HG02970 (cell line): ENCODE results near the gene FER.
A peak's percentile ranks its signal among the peaks of the same experiment; 100 is the strongest.
"Not testable (repeated sequence)": the region's sequence is repeated elsewhere in the genome, so short reads cannot be mapped to it uniquely, and the experiment has no call there.

Experiments
- ATAC-seq: cut with Tn5 transposase; IDR thresholded peaks from one replicate; pipeline ENCODE4 v1.9.1; 2021; ENCODE audit warnings: mild to moderate bottlenecking, moderate library complexity, moderate number of reproducible peaks; ENCODE audit not compliant: unreplicated experiment, low FRiP score

Gene FER

DNA sequence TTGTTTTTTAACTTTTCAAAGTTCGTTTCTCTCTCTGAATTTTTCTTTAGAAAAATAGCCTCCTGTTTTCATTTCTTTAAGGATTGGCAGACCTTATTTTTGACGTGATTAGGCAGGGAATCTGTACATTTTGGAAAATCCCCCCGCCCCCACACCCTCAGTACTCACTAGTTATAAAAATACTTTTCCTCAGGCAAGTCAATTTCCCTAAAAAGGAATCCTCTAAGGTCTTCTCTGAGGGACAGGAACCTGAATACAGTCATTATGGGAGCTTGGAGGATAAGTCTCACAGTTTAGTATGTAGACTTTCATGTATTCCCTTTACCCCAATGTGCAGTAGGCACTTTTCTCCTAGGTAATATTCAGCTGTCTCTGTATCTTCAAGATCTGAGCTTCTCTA is 3.9 kb upstream of the FER start:
- no peak for ATAC-seq

DNA sequence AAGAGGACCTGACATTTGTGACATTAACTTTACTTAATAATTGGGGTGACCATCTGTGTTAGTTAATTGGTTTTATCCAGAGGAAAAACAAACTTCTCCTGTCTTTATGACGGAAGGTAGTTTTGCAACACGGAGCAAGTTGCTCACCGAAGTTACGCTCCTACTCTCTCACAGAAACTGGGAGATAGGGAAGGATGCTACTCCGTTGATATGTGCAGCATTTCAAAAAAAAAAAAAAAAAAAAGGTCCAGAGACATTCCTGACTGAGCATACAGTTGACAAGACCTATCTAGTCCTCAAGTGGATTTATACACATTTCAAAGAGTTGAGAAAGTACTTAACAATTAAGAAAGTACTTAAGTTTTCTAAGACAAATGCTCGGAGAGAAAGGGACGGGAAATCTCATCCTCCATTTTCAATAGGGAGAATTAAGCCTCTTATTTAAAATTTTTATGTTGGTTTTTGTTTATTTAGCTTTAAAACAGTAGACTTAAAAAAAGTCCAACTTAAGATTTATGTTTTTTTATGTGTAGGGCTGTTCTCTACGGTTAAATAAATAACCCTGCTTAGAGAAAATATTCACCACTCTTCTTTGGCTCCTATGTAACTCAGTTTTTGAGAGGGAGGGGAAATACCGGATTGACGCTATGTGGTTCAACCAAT is 455 bp upstream of the FER start:
- ATAC-seq: no peak

DNA sequence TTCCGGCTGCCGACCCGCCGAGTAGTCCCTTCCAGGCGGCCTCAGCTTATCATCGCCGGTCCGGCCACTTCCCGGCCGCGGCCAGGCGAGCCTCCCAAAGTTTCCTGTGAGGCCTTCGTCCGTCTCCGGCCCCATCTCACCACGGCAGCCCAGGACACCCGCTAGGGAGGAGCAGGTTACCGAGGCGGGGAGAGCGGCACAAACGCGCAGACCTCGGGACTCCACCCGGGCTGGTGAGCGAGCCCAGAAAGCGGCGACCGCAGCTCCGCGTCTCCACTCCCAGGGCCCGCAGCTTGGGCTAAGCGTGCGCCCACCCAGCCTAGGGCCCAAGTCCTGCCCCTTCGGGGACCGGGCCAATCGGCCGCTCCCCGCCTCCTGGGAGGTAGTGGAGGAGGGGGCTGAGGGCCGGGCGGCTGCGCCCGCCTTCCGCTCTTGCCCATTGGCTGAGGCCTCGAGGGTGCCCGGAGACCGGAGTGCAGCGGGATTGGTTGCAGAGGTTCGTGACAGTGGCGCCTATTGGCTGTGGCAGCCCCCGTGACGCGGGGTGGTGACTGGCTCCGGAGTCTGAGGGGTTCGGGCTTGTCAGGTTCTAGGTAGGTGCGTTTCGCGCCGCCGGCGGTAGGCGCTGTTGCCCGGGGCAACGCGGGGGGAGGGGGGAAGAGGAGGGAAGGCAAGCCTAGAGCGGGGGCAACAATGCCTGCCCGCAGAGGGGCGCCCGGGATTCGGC is 867 bp downstream of the FER start:
- peak; percentile 97 for ATAC-seq

- ATAC-seq: peak; percentile 35
These were observed 1.6 kb downstream of the FER start for GRCh38 chr5:108749128-108749861.

- ATAC-seq: no peak
These were observed 5.6 kb downstream of the FER start for GRCh38 chr5:108753331-108753730.

DNA sequence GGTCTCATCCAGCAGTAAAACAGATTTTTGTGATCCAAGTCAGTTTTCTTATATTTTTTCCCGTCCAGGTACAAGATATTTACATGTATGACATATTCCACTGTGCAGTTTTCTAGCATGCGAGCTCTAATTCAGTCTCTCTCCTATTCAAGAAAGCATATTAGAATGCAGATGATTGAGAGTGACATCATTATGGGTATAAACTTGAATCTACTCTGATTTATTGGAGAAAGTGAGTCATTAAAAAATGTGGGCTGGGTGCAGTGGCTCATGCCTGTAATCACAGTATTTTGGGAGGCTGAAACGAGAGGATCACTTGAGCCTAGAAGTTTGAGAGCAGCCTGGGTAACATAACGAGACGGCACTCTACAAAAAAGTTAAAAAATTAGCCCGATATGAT is 6.2 kb downstream of the FER start:
- no peak for ATAC-seq

- ATAC-seq: no peak
These were observed 12.8 kb downstream of the FER start for GRCh38 chr5:108760512-108760911.

GRCh38 chr5:108762660-108763059 is 15.0 kb downstream of the FER start:
- no peak for ATAC-seq

- ATAC-seq: no peak
These were observed 15.7 kb downstream of the FER start for GRCh38 chr5:108763222-108763916.

DNA sequence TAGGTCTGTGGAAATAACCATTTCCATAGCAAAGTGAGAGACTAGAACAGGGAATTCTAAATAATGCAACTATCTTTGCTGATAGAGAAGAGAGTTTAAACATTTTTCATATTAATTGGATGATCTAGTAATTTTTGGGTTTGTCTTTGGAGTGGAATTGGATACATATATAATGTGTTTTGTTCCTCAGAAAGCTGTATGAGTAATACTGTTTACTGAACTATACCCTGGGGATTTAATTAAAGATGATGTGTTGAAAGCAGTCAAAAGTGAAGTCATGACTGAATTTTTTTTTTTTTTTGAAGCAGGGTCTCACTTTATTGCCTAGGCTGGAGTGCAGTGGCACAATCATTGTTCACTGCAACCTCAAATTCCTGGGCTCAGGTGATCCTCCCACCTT is 17.9 kb downstream of the FER start:
- ATAC-seq: no peak

GRCh38 chr5:108766916-108767315 is 19.2 kb downstream of the FER start:
- not testable (repeated sequence) for ATAC-seq

DNA sequence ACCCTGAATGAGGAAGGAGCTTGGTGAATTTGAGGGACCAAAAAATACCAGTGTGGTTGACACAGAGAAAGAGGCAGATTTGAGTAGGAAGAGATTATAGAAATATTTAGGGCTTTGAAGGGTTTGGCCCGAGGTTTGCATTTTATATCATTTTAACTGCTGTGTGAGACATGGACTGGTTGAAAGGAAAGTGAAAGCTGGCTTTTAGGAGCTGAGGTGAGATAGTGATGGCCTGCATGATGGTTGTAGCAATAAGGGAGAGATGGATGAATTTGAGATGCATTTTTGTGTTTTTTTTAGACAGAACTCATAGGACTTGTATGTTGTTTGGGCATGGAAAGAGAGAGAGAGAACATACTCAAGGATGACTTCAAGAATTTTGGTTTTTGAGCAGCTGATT is 21.7 kb downstream of the FER start:
- ATAC-seq: no peak

DNA sequence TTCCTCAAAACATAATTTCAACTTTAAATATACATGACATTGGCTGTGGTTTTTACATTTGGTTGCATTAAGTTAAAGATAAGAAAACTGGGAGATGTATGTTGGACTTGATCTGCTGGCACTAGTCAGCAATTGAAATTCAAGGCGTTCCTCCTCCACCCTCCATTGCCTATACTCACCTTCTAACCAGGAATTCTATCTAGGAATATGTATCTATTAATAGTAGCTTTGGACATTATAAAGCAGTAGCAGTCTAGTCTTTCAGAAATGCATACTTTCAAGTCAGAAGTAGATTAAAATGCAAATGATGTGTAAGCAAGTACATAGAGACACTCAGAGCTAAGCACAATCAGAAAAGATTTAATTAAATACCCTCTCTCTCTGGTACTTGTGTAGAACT is 24.9 kb downstream of the FER start:
- ATAC-seq: no peak

DNA sequence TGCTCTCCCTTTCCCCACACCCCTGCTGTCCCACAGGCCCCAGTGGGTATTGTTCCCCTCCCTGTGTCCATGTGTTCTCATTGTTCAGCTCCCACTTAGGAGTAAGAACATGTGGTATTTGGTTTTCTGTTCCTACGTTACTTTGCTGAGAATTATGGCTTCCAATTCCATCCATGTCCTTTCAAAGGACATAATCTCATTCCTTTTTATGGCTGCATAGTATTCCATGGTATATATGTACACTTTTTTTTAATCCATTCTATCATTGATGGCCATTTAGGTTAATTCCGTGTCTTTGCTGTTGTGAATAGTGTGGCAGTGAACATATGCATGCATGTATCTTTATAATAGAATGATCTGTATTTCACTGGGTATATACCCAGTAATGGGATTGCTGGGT is 25.6 kb downstream of the FER start:
- no peak for ATAC-seq

DNA sequence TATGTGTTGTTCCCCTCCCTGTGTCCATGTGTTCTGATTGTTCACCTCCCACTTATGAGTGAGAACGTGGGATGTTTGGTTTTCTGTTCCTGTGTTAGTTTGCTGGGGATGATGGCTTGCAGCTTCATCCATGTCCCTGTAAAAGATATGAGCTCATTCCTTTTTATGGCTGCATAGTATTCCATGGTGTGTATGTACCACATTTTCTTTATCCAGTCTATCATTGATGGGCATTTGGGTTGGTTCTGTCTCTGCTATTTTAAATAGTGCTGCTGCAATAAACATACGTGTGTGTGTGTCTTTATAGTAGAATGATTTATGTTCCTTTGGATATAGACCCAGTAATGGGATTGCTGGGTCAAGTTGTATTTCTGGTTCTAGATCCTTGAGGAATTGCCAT is 26.4 kb downstream of the FER start:
- ATAC-seq: not testable (repeated sequence)

- ATAC-seq: not testable (repeated sequence)
These were observed 29.9 kb downstream of the FER start for GRCh38 chr5:108777582-108777981.

- not testable (repeated sequence) for ATAC-seq
These were observed 36.9 kb downstream of the FER start for GRCh38 chr5:108784577-108784976.

DNA sequence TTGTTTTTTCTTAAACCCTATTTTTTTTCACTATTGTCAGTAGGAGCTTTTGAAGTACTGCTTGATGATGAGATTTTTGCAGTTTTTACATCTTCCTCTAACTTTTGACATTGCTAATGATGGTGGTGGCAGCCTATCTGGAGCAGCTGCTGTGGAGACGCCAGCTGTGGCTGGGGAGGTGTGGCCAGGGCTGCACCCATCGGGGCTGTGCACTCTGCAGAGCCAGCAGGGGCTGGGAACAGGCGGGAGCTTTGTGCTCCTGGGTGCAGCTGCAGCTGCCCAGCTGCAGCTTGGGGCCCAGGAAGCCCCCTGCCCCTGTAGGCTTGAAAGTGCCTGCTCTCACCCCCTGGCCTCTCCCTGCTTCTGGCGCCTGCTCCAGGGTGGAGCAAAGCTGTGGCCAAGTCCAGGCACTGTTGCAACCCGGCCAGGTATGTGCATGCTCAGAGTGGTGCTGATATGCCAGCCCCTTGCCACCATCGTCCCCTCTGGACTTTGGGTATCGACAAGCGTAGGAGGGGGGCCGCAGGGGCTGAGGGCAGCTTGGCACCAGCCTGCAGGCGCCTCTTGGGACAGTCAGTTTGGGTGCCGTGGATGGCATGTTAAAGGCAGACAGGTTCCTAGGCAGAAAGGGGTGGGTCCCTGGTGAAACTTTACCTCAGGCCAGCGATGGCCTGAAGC is 39.2 kb downstream of the FER start:
- no peak for ATAC-seq

DNA sequence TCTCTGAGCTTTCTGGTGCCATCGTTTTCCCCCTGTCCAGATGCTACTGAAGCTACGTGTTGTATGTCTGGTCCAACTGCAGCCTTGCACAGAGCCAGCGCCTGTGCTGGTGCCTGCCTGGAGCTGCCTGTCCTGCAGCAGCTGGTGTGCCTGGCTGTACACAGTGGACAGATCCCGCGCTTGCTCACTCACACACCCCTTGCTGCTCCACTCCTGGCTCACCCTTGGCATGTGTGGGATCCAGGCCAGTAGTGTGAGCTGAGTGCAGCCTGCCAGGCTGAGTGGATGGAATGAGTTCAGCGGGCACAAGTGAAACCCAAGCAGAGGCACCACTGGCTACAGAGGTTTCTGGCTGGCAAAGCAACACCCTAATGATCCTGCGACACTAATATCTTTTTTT is 40.4 kb downstream of the FER start:
- ATAC-seq: no peak

DNA sequence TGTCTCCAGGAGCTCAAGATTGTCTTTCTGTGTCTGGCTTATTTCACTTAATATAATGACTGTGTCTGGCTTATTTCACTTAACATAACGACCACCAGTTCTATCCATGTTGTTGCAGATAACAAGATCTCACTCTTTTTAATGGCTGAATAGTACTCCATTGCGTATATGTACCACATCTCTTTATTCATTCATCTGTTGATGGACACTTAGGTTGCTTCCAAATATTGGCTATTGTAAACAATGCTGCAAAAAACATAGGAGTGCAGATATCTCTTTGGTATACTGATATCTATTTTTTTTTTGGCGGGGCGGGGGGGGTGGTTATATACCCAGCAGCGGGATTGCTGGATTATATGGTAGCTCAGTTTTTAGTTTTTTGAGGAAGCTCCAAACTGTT is 45.5 kb downstream of the FER start:
- no peak for ATAC-seq
